ENCODE measurements around the gene KRTAP10-1. TPM values are rescaled to one million over a fixed set of nuclear protein-coding genes. Genes with fewer than 3 reads are reported as not detected.

The KRTAP10-1 gene
- total and polyA plus RNA-seq, 2 of the 13 experiments (the other 11 are each of a cell fraction or from before 2014, with no cell fraction given), result not detected

- POLR2A ChIA-PET, result no interaction called here
- BruUV-seq (replicated peaks), result no TSS peak
- FAIRE-seq, result no peak
These were observed 11.4 kb downstream of the KRTAP10-1 start for GRCh38 chr21:44528634-44528995.

GRCh38 chr21:44527983-44528633 is 11.9 kb downstream of the KRTAP10-1 start:
- Histone ChIP-seq H3K9ac (ENCODE audit: insufficient read depth, low read depth, low read length) (no peak overlapping the region), H2AFZ (ENCODE audit: low read length) (no peak overlapping the region), H3K36me3 (replicated peaks in 1 of 2; ENCODE audit: control insufficient read depth in 1 of 2, insufficient read depth in 2 of 2, low read length in 2 of 2) (no peaks in the 10 kb centered on the region), H3K9me3 (ENCODE audit: low read length) (no peaks in the 10 kb centered on the region), H3K27ac (ENCODE audit: extremely low read length, insufficient read depth, low read length) (no peak overlapping the region), H3K4me3 (replicated peaks in 1 of 3; ENCODE audit: insufficient read depth in 1 of 3, low read depth in 2 of 3, low read length in 3 of 3) (no peak overlapping the region), H3K79me2 (ENCODE audit: insufficient read depth, low read length) (no peaks in the 10 kb centered on the region), H4K20me1 (ENCODE audit: insufficient read depth, low read length) (no peaks in the 10 kb centered on the region), H3K27me3 (ENCODE audit: control insufficient read depth in 1 of 2, insufficient read depth in 2 of 2, low read length in 2 of 2) (peaks cover 0 to 14% of the 10 kb centered on the region in 2 experiments; a peak in 2 of 5 replicates), H3K4me1 (ENCODE audit: insufficient read depth, low read length) (peaks cover 21% of the 10 kb centered on the region), H3K4me2 (ENCODE audit: low read depth, low read length) (no peak overlapping the region)
- ChIA-PET POLR2A (no interaction called here), CTCF (ENCODE audit: low intra/inter-chr PET ratio, low total read pairs) (no interaction called here)
- FAIRE-seq (no peak), DNase-seq (ENCODE audit: low spot score) (no peak), ATAC-seq (no peak)
- intact Hi-C loops (cut with micrococcal nuclease; ENCODE audit: unreplicated experiment), result no loop called here
- BruUV-seq (replicated peaks), result no TSS peak
- in situ Hi-C loops (cut with HindIII; ENCODE audit: extremely low pct_ligation_motif_present, low pct_unique_long_range_greater_than_20kb), result no loop called here
- no peak for TF ChIP-seq PBX2 (CRISPR knock-in tag; IDR thresholded peaks at IDR 0.05)
- 55% methylated on average over 4 of the region's 18 CpGs for WGBS (ENCODE audit: low lambda C conversion rate)

More at GRCh38 chr21:44528634-44528995, 11.4 kb downstream of the KRTAP10-1 start:
- Histone ChIP-seq H3K36me3 (replicated peaks in 1 of 2; ENCODE audit: control insufficient read depth in 1 of 2, insufficient read depth in 2 of 2, low read length in 2 of 2) (no peaks in the 10 kb centered on the region), H3K27ac (ENCODE audit: extremely low read length, insufficient read depth, low read length) (no peak overlapping the region), H3K4me3 (replicated peaks in 1 of 3; ENCODE audit: insufficient read depth in 1 of 3, low read depth in 2 of 3, low read length in 3 of 3) (no peak overlapping the region), H3K27me3 (ENCODE audit: control insufficient read depth in 1 of 2, insufficient read depth in 2 of 2, low read length in 2 of 2) (peaks cover 0 to 14% of the 10 kb centered on the region in 2 experiments; a peak in 2 of 5 replicates), H4K20me1 (ENCODE audit: insufficient read depth, low read length) (no peaks in the 10 kb centered on the region), H2AFZ (ENCODE audit: low read length) (no peak overlapping the region), H3K9ac (ENCODE audit: insufficient read depth, low read depth, low read length) (no peak overlapping the region), H3K9me3 (ENCODE audit: low read length) (no peaks in the 10 kb centered on the region), H3K4me1 (ENCODE audit: insufficient read depth, low read length) (peaks cover 21% of the 10 kb centered on the region), H3K79me2 (ENCODE audit: insufficient read depth, low read length) (no peaks in the 10 kb centered on the region), H3K4me2 (ENCODE audit: low read depth, low read length) (no peak overlapping the region)
- ATAC-seq (no peak), DNase-seq (ENCODE audit: low spot score) (no peak)
- in situ Hi-C loops (cut with HindIII; ENCODE audit: extremely low pct_ligation_motif_present, low pct_unique_long_range_greater_than_20kb) (no loop called here), intact Hi-C loops (cut with micrococcal nuclease; ENCODE audit: unreplicated experiment) (no loop called here)
- CTCF ChIA-PET (ENCODE audit: low intra/inter-chr PET ratio, low total read pairs), result no interaction called here
- TF ChIP-seq MED13 (CRISPR knock-in tag; IDR thresholded peaks at IDR 0.05), result no peak
- no peak for TF ChIP-seq ZNF251 (CRISPR knock-in tag; IDR thresholded peaks at IDR 0.05)
- no peak for TF ChIP-seq SPEN (CRISPR knock-in tag; IDR thresholded peaks at IDR 0.05; ENCODE audit: low read depth)
- TF ChIP-seq ZZZ3 (CRISPR knock-in tag; IDR thresholded peaks at IDR 0.05; ENCODE audit: borderline replicate concordance), result no peak
- no peak for TF ChIP-seq NFATC3 (CRISPR knock-in tag; IDR thresholded peaks at IDR 0.05)
- TF ChIP-seq ZFP62 (CRISPR knock-in tag; IDR thresholded peaks at IDR 0.05), result no peak
- TF ChIP-seq GPN1 (CRISPR knock-in tag; IDR thresholded peaks at IDR 0.05; ENCODE audit: borderline replicate concordance), result no peak
- 42% methylated on average over 4 of the region's 10 CpGs for WGBS (ENCODE audit: low lambda C conversion rate)

All from HepG2 (cell line).